CD4-positive, alpha-beta T cell treated with Interferon alpha-2 for 1 hour (primary cell): ENCODE data around the gene RDX.
A peak's percentile ranks its signal among the peaks of the same experiment; 100 is the strongest.
"Not testable (repeated sequence)": the region's sequence is repeated elsewhere in the genome, so short reads cannot be mapped to it uniquely, and the experiment has no call there.

Experiments
- DNase-seq, 2 donors: peaks; one replicate each; pipeline ENCODE4 v3.0.0-alpha.2; 2020 to 2022

RDX gene

DNA sequence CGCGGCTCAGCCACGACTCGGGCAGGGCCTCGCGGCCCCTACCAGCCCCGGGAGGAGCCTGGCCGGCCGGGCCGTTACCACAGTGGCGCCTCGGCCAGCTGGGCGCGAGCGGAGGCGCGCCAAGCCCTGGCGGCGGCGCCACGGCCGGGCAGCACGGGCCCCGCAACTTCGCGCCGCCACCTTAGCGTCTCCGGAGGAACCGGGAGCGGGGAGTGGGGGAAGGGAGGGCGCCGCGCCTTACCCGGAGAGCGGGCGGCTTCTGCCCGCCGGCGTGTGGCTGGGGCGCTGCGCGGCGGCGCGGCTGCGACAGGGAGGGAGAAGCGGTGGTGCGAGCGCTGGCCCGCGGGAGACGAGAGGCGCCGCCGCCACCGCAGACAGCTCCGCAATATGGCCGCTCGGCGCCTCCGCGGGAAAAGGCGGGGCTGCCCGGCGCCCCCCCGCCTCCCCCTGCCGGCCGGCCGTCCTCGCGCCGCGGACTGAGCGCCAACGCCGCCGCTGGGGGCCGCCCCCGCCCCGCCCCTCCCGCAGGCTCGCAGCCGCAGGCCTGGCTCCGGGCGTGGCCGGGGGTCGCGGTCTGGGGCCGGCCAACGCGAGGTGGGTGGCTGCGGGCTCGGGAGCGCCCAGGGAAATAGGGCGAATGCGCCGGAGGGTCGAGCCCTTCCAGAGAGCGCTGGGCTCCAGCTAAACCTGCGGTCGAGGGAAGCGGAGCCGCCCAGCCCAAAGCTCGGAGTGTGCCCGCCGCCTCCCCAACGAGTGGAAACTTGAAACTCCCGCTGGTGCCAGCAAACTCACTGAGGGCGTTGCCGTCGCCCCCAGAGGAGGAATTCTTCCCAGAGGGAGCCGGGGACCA, at the start of gene RDX:
Gene RDX (minus strand): TSS at position 389 of the 850 bp plus-strand sequence. CDS start 16,922 bp downstream, outside the sequence.
- peak; percentile 52 to 67 for DNase-seq

DNA sequence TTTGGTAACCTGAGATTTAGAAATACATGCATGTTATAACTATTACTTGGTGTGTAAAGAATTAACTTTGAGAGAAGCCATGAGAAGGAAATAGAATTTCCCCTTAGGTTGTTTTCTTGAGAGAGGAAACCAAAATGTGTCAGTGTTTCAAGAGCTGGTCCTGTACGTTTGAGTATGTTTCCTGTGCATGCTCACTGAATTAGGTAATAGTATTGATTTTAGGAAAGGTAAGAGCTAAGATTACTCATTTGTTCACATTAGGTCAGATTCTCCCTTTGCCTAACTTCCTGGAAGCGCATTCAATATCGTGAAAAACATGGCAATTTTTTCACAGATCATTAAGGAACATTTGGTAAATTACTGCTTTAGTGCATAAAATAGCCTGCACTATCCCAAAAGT, 49.3 kb upstream of the RDX start:
- DNase-seq, result peak in 1 of 2 donors; percentile 14

DNA sequence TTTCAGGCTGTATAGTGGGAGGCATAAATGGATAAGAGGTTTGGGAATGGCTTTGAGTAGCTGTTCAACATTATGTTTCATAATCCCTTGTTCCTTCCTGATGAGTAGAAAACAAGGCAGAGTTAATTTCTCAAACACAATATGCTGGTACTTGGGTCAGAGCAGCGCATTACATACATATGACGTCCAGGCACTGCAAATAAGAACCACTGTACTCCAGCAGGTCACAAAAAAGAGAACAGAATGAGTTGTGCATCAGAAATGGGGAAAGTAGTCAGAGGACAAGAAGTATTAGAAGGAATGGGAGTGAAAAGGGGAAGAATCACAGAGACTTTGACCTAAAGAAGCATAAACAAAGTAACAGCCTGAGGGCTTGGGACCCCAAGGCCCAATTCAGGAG, 44.0 kb upstream of the RDX start:
- no peak for DNase-seq

- DNase-seq, result no peak
Measured at GRCh38 chr11:110339456-110340250, 43.2 kb upstream of the RDX start.

DNA sequence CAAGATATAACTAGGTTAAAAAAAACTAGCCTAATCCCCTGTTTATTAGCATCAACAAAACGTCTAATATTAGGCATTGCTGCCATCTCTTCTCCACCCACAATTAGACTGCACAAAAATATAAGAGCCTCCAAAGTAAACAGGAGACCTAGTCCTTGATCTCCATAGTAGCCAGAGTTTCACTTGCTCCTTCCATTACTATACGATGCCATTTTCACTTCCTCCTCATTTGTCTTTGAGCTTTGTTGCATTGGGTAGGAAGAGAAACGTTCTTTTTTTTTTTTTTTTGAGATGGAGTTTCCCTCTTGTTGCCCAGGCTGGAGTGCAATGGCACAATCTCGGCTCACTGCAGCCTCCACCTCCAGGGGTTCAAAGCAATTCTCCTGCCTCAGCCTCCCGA, 42.3 kb upstream of the RDX start:
- no peak for DNase-seq

- peak in 1 of 2 donors; percentile 24 for DNase-seq
Measured at GRCh38 chr11:110337570-110338193, 41.3 kb upstream of the RDX start.

GRCh38 chr11:110336054-110336453, 39.6 kb upstream of the RDX start:
- no peak for DNase-seq

DNA sequence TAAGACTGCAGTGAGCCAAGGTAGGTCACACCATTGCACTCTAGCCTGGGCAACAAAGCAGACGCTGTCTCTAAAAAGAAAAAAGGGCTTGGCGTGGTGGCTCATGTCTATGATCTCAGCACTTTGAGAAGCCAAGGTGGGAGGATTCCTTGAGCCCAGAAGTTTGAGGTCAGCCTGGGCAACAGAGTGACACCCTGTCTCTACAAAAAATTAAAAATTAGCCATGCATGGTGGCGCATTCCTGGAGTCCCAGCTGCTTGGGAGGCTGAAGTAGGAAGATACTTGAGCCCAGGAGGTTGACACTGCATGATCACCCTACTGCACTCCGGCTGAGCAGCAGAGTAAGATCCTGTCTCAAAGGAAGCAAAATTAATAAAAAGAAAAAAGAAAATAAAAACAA, 38.9 kb upstream of the RDX start:
- DNase-seq, result no peak

DNA sequence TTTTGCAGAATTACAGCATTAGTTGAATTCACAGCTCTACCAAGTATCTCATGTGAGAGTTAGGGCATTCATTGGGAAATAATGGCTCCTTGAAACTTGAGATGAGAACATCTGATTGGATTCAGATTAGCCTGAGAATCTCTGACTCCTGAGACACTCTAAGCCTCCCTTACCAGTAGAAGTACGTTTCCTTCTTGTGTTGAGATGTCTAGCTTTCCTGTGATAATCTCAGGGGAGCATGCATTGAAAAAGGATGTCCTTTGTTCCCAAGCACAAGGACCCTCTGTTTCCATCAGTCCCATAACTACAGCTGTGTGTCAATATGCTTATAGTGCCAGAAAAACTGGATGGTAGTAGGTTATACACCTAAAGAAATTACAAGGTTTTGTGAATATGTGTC, 35.2 kb upstream of the RDX start:
- no peak for DNase-seq

GRCh38 chr11:110329445-110329844, 33.0 kb upstream of the RDX start:
- no peak for DNase-seq

DNA sequence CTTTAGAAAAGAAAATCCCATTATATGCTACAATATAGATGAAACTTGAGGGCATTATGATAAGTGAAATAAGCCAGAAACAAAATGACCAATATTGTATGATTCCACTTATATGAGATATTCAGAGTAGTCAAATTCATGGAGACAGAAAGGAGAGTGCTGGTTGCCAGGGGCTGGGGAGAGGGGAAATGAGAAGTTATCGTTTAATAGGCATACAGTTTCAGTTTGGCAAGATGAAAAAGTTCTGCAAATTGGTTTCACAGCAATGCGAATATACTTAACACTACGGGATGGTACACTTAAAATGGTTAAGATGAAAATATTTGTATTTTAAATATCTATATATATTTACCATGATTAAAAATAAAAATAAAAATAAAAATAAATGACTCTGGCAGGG, 31.1 kb upstream of the RDX start:
- no peak for DNase-seq

- DNase-seq, result no peak
Measured at GRCh38 chr11:110323786-110324185, 27.4 kb upstream of the RDX start.

- no peak for DNase-seq
Measured at GRCh38 chr11:110319501-110319900, 23.1 kb upstream of the RDX start.

GRCh38 chr11:110318638-110319404, 22.4 kb upstream of the RDX start:
- DNase-seq, result no peak

DNA sequence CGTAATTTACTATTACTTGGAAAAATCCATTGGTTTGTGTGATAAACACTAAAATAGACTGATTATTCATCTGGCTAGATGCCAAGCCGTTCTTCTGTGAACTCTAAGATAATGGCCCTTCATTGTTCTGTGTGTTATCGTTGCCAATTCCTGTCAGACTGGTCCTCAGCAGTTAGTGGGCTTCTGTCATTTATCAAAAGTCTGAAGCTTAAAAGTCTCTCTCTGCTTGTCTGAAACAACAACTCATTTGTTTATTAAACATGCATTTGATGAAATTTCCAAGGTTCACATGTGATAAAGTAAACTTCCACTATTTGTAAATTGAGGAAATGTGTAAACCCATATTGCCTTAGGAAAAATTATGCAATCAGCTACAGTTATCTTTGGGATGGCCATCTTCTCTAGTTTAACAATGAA, 21.1 kb upstream of the RDX start:
- no peak for DNase-seq

- DNase-seq, result no peak
Measured at GRCh38 chr11:110314366-110315095, 18.1 kb upstream of the RDX start.

- no peak for DNase-seq
Measured at GRCh38 chr11:110312670-110313069, 16.3 kb upstream of the RDX start.

DNA sequence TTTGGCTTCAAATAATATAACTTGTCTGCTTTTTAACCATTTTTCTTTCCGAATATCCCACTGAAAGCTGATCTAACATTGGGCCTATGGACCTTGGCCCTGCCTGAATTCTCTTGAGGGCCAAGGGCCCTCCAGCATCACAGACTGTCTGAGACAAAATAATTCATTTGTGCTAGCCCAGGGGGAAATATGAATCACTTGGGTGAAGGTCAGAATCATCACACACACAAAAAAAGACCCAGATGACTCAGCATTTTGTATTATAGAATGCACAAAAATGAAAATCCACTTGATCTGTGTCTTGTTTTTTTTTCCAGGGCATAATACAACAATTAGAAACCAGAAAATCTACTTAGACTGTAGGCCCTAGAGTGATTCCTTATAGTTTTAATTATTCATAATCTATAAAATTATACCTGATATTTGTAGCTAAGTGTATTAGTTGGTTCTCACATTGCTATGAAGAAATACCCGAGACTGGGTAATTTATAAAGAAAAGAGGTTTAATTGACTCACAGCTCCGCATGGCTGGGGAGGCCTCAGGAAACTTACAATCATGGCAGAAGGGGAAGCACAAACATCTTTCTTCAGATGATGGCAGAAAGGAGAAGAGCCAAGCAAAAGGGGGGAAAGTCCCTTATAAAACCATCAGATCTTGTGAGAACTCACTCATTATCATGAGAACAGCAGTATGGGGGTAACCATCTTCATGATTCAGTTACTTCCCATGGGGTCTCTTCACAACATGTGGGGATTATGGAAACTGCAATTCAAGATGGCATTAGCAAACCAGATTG, 15.6 kb upstream of the RDX start:
- no peak for DNase-seq

GRCh38 chr11:110308071-110308470, 11.7 kb upstream of the RDX start:
- no peak for DNase-seq

DNA sequence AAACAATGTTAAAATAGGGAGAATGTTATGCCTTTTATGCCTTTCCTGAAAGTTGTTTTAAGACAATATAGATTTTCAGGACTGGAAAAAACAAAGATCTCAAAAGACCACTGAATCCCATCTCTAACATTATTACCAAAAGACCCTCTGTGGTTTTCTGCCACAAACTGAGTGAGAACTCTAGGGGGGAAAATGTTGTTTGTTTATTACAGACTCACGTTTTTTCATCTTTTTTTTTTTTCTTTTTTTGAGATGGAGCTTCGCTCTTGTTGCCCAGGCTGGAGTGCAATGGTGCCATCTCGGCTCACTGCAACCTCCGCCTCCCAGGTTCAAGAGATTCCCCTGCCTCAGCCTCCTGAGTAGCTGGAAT, 9.6 kb upstream of the RDX start:
- not testable (repeated sequence) for DNase-seq
